Bone marrow (tissue), 2 donors: ENCODE data around the gene SSBP4.
A peak's percentile ranks its signal among the peaks of the same experiment; 100 is the strongest.

Source experiments
- DNase-seq, 2 donors: peaks; one replicate each; lab custom pipeline; 2025; lab: John Stamatoyannopoulos, UW

Gene SSBP4

GRCh38 chr19:18468517-18468916 lies 49.3 kb downstream of the SSBP4 start:
- DNase-seq: no peak

GRCh38 chr19:18469069-18469846 lies 50.1 kb downstream of the SSBP4 start:
- peak; percentile 25 to 41 for DNase-seq

GRCh38 chr19:18470787-18471186 lies 51.6 kb downstream of the SSBP4 start:
- DNase-seq: no peak

- no peak for DNase-seq
These were observed 54.0 kb downstream of the SSBP4 start for GRCh38 chr19:18473003-18473705.

- no peak for DNase-seq
These were observed 54.5 kb downstream of the SSBP4 start for GRCh38 chr19:18473706-18474087.

GRCh38 chr19:18474366-18474887 lies 55.2 kb downstream of the SSBP4 start:
- DNase-seq: no peak

GRCh38 chr19:18475004-18475453 lies 55.8 kb downstream of the SSBP4 start:
- DNase-seq: no peak

- DNase-seq: no peak
These were observed 56.6 kb downstream of the SSBP4 start for GRCh38 chr19:18475762-18476331.

GRCh38 chr19:18476507-18477041 lies 57.4 kb downstream of the SSBP4 start:
- no peak for DNase-seq

- no peak for DNase-seq
These were observed 58.0 kb downstream of the SSBP4 start for GRCh38 chr19:18477042-18477779.

GRCh38 chr19:18477974-18478373 lies 58.8 kb downstream of the SSBP4 start:
- no peak for DNase-seq

GRCh38 chr19:18478545-18479311 lies 59.5 kb downstream of the SSBP4 start:
- DNase-seq: peak; percentile 35 to 79

GRCh38 chr19:18480006-18480691 lies 61.0 kb downstream of the SSBP4 start:
- no peak for DNase-seq

- no peak for DNase-seq
These were observed 62.5 kb downstream of the SSBP4 start for GRCh38 chr19:18481505-18482222.

- DNase-seq: no peak
These were observed 64.1 kb downstream of the SSBP4 start for GRCh38 chr19:18483119-18483890.
